DOHH2 (cell line): ENCODE results near the gene PGAM2.

ENCODE experiments used
- EZH2phosphoT487 ChIP-seq: fragments of 200-600 bp; sonication (generic); IDR thresholded peaks from 2 replicates; pipeline ENCODE4 v1.6.1; 2017; ENCODE audit warnings: borderline replicate concordance, mild to moderate bottlenecking, antibody characterized with exemption, low read length, moderate library complexity, mixed read lengths
- TF ChIP-seq, protein P1 (sequence below): fragments of 200-600 bp; sonication (generic); IDR thresholded peaks from one replicate; pipeline ENCODE4 v1.5.1; 2014; ENCODE audit warnings: antibody characterized with exemption, mild to moderate bottlenecking, low read depth, low read length; ENCODE audit not compliant: poor library complexity, severe bottlenecking

DNA sequence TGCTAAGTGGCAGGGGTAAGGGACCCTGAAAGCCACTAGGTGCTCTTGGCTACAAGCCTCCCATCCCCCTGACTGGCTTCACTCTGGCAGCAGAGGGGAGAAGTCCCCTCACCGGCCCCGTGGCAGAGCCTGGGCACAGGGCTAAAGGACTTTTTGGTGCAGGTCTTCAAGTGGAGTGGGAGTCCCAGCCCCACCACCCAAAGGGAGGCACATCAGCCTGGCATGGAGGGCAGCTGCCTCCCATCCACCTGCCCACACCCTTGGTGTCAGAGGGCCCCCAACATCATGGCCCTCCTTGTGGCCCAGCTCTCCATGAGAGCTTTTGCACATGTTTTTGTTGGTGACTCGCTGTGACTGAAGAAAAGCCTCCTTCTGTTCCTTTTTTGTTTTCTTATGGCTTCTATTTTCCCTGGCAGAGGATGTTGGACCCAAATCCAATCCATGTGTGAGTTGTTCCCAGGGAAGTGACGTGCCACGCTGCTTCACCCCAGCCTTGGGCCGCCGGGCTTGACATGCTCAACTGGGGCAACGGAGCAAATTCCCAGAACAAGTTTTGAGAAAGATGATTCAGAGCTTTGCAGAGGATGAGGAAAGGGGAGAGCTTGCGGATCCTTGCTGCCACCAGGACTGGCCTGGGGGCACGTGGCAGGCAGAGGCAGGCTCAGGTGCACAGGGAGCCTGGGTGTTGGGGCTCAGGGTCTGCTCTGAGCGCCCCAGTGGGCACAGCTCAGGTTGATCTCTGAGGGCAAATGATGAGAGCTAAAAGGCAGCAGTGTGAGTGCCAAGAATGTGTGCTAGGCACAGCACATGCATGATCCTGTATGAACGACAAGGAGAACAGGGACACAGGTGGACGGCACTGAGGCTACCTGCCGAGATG lies 36.8 kb upstream of the PGAM2 start:
- TF ChIP-seq, protein P1, sequence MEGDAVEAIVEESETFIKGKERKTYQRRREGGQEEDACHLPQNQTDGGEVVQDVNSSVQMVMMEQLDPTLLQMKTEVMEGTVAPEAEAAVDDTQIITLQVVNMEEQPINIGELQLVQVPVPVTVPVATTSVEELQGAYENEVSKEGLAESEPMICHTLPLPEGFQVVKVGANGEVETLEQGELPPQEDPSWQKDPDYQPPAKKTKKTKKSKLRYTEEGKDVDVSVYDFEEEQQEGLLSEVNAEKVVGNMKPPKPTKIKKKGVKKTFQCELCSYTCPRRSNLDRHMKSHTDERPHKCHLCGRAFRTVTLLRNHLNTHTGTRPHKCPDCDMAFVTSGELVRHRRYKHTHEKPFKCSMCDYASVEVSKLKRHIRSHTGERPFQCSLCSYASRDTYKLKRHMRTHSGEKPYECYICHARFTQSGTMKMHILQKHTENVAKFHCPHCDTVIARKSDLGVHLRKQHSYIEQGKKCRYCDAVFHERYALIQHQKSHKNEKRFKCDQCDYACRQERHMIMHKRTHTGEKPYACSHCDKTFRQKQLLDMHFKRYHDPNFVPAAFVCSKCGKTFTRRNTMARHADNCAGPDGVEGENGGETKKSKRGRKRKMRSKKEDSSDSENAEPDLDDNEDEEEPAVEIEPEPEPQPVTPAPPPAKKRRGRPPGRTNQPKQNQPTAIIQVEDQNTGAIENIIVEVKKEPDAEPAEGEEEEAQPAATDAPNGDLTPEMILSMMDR, result no peak
- TF ChIP-seq EZH2phosphoT487, result no peak
